Activated T-cell treated with anti-CD3 and anti-CD28 coated beads for 1 hour (primary cell): ENCODE data around the gene DAAM1.

ENCODE experiments used
- DNase-seq: peaks from one replicate; pipeline ENCODE4 v3.0.0-alpha.2; 2020; ENCODE audit warnings: low read depth

Gene DAAM1

DNA sequence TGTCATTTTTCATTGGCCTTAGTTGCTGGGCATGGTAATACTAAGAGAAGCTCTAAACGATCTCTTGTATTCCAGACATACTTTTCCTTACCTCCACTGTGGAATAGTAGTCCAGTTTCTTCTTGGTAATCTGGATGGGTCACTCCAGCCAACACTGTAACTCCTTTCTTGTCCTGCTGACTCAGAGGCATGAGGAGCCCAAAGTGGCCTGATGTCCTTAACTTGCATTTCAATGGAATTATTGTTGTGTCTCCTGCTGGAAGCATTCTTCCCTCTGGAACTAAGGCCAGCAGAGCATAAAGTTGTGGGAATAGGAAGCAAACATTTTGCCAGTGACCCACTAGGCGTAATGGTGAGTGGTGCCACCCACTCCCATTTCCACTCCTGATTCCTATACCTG, 33.1 kb downstream of the DAAM1 start:
- DNase-seq: no peak

DNA sequence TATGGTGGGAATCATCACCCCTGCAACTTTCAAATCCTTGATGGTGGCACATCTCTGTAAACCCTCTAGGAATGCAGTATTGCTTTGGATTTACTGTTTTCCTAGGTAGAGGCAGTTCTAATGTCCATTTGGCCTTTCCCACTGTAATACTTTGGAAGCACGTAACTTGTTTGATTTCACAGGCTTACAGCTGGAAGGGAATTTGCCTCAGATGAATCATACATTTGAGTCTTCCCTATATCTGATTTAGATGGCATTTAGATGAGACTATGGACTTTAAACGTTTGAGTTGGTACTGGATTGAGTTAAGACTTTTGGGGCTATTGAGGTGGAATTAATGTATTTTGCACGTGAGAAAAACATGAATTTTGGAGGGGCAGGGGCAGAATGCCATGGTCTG, 35.9 kb downstream of the DAAM1 start:
- no peak for DNase-seq

DNA sequence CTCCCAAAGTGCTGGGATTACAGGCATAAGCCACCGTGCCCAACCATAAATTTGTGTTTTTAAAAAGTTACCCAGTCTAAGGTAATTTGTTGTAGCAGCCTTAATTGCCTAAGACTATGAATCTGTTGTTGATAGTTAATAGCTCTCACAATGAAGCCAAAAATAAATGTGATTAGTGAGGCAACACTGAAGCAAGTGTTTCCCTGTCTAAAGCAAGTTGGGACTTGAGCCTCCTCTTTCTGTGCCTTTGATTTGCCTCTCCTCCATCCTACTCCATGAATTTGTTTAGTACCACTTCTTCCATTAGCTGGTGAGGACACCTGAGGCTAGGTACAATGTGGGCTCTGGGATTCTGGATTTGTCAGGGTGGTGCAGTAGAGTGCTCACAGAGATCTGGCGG, 36.8 kb downstream of the DAAM1 start:
- DNase-seq: no peak

DNA sequence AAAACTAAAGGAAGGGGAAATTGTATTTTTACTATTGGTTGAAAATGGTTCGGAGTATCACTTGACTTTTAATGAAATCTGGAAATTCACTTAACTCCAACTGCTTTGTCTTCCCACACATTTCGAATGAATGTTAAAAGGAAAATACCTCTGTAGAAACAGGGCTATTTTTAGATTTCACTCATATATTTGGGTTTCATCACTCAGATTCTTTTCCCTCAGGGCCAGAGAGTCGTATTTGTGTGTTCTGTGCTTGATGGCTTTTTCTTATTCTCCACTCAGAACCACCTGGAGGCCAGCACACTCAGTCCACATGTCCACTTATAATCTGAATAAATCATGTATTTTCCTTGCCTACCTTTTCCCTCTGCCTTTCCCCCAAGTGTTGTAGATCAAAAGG, 40.0 kb downstream of the DAAM1 start:
- DNase-seq: no peak

DNA sequence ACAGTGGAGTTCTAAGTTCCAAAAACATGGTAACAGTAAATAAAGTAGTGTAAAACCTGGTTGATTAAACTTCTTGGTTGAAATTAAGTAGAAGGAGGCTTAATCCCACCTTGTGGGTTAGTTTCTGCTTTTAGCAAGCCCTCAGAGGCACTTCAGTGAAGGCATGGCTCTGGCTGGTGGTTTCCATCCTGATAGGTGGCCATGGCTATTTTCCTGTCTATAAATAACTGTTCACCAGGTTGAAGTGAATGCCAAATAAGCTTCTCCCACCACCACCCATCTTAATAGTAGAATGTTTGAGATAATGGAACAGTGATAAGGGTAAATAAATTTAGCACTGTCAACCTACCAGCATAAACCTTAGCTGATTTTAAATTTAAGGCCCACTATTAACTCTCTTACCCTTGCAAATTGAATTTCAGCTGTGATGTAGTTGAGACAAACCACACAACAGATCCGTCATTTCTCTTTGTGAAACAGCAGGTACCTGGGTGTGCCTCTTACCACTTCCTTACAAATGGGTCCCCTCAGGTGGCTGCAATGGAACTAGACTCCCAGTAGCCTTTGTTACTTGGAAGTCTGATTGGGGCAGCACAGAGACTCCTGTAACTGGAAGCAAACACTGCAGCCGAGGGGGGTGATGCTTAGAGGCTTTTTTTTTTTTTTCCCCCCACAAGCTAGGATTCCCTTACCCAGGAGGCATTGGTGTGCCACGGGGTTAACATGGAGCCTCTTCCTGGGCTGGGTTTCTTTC, 41.4 kb downstream of the DAAM1 start:
- no peak for DNase-seq

DNA sequence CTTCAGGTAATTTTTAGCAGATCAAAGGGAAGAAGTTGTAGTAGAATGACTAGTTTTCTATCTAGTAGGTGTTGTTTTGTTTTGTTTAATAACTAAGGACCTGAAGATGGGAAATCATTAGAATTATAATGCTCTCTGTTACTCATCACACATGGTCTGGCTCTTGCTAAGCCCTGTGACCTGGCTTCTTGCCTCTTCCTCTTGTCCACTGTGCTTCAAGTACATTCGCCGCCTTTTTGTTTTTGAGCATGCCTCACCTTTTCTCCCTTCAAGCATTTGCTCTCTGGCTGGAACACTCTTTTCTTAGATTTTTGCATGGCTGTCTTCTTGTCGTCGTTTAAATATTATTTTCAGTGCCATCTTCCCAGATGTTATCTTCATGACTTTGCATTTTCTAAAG, 47.7 kb downstream of the DAAM1 start:
- no peak for DNase-seq

DNA sequence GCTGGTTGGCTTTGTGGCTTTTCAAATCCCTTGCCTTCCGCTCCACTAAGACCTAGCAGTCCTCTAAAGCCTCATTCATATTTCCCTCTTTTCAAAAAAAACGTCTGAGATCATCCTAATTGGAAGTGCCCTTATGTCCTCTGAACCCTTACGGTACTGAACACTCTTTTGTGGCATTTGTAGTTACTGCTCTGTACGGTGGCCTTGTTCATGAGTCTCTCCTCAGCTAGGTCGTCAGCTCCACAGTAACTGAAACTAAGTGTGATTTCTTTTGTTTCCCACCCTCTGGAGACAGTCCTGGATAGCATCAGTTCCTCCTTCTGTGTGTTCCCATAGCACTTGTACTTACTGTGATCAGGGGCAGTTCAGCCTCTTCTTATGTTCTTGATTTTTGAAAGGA, 49.7 kb downstream of the DAAM1 start:
- DNase-seq: no peak

DNA sequence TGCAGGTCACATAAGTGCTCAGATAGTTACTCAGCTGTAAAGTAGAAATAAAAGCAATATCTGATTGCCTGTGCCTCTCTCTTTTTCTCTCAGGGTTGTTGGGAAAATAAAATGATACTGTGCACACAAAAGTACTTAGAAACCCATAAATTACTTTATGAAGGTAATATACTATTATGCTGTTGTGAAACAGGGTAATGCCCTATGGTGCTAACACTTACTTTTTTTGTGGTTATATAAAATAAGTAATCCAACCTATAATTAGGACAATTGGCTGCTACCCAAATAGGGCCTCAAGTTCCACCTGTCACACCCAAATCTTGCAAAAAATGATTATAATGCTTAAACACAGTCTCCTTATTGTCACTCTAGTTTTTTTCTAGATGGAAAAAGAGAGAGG, 50.6 kb downstream of the DAAM1 start:
- DNase-seq: no peak

DNA sequence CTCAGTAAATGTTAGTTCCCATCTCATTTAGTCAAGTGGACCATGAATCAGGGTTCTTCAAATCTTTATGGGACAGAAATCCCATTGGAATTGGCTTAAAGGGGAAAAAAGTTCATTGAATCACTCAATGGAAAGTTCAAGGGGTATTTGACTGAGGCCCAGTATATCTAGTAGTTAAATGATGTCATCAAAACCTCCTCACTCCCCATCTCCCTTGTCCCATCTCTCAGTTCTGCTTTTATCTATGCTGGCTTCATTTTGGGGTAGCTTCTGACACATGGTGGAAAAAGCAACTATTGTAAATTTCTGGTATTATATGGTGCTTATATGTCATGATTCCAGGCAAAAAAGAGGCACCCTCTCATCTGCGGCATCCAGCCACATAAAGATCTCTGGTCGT, 51.9 kb downstream of the DAAM1 start:
- no peak for DNase-seq

DNA sequence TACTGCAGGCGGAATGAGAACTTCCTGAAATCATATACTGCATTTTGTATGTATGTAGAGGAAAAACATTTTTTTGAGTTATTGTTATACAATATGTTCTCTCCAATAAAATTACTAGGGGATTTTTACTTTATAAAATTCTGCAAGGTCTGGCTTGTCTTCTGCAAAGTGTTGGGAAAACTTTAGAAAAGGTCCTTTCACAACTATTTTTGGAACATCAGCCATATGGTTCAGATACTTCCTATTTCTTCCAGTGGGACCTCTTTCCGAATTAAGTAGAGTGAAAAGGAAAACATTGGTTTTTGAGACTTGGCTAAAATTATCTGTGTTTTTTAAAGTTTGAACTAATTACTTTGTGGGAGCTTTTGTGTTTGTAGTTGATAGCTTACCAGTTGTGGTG, 52.7 kb downstream of the DAAM1 start:
- DNase-seq: no peak

DNA sequence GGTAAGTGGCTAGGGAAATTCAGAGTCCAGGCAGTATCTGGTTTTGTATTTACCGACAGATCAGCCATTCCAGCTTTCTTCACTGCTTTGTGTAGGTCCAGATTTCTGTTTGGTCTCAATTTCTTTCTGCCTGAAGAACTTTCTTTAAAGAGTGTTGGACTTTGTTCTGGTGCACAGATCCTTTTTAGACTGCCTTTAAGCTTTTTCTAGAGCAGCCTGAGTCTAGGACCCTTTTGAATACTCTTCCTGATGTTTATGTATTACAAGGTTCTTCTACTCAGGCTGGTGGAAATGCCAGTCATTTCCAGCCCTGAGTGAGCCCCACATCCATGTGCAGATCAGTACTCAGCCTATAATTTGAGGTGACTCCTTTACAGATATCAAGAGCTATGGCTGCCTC, 54.7 kb downstream of the DAAM1 start:
- no peak for DNase-seq

DNA sequence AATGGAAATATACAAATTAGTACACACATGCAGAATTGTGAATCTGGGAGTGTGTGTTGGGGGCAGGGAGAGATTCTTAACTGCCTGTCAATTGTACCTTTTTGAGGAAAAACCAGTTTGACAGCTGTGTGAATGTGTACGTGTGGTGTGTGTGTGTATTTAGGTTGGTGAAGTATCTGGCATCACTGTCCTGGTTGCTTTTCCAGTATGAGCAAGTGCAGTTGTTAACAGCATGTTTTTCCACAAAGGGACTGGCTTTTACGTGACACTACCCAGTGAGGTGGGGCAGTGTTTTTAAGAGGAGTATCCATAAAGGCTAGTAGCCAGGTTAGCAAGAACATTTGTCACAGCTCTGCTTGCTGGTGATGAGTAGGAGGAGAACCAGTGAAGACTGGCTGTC, 56.1 kb downstream of the DAAM1 start:
- no peak for DNase-seq

DNA sequence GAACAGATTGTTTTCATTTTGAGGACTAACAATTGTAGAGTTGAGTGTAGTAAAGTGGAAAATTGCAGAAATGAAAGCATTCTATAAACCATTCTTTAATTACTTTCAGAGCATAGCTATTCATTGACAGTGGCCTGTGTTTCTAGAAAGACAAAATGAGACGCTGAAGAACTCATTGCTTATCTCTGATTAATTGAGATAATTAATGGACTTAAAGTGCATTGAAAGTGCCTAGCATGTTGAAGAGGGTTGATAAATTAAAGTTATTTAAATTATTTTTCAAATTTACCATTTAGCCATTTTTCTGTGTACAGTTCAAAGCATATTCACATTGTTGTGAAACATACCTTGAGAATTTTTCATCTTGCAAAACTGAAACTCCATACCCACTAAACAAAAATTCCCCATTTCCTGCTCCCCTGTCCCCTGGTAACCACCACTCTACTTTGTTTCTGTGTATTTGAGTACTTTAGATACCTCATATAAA, 57.4 kb downstream of the DAAM1 start:
- DNase-seq: no peak

DNA sequence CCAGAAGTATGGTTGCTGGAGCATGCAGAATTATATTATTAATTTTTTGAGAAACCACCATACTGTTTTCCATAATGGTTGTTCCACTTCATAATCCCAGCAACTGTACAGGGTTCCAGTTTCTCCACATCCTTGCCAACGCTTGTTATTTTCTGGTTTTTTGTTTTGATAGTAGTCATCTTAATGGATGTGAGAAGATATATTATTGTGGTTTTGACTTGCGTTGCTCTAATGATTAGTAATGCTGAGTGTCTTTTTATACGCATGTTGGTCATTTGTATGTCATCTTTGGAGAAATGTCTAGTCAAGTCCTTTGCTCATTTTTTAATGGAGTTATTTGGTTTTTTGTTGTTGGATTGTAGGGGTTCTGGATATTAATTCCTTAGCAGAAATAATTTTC, 58.1 kb downstream of the DAAM1 start:
- DNase-seq: no peak

DNA sequence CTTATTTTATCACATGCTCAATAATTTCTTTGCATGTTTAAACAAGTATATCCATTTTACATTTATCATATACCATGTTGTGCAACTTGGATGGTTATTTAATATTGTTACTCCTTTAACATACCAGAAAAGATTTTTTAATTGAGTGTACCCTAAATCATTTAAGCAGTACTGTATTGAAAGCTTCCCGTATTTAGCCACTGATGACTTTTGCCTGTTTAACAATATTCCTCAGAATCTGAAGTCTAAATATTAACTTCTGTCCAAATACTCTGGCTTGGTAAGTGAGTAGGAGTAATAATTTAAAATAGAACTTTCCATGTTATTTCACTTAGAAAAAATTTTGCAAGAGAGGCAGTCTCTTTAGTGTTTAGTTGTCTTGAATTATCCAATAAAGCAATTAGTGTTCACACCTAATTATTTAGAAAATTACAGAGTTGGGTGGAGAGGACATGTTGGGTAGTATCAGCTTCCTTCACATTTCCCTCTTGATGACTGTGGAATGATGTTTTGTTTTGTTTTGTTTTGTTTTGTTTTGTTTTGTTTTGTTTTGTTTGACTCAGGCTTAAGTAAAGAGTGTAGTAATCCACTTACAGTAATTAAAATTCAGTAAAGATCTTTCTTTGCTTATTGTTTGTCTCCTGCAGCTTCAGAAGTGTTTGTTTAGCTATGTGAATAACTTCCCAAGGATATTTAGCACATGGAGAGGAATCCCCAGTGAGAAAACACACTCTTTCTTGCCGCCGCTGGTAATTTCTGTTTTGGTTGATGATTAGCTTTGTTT, 59.5 kb downstream of the DAAM1 start:
- no peak for DNase-seq

DNA sequence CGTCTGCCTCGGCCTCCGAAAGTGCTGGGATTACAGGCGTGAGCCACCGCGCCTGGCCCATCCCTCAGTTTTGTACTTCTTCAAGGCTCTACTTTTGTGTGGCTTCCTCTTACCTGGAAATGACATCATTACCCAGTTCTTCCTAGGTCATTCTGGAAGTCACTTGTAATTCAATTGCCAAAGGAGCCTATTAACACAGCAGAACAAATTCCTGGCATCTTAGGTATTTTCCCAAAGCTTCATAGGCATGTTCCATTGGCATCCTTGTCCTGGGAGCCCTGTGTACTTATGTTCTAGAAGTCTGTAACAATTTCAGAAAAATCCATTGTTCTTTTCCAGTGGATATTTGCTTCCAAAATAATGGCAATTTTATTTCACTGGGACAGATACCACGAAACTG, 60.6 kb downstream of the DAAM1 start:
- no peak for DNase-seq

DNA sequence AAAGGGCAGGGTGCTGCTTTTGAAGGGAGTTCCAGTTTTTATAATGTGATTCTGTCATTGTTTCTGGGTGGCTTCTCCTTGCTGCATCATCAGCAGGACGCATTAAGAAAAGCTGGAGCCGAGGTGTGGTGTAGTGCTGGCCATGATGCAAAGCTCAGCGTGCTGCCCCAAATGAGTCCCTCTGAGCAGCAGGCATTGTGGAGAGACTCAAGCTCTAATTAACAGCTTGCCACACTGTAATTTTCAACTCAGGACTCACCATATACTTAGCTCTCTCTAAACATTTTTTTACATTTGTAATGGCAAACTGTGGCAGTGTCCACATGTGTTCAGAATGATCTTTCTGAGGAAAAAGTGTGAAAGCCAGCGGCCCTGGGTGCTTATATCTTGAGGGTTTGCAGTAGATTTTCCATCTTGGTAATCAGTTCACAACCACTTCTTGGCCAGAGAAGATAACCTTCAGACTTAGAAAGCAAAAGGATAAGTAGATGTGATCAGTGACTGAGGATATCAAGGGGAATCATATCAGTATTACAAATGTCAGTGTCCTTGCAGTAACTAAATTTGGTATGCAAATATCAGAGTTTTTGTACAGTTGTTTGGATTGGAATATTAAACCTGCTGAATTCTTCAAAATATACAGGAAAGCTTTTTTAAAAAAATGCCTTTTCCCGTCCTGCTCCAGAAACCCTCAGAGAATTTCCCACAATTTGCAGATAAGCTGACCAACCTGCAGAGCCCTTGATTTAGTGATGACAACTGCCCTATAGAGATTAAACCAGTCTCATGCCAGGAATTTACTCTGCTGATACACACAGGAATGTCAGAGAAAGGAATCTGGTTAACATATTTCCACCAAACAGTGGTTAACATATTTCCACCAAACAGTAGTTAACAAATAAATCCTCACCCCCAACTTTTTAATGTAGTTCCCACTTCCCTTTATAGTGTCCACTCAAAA, 63.6 kb downstream of the DAAM1 start:
- no peak for DNase-seq

DNA sequence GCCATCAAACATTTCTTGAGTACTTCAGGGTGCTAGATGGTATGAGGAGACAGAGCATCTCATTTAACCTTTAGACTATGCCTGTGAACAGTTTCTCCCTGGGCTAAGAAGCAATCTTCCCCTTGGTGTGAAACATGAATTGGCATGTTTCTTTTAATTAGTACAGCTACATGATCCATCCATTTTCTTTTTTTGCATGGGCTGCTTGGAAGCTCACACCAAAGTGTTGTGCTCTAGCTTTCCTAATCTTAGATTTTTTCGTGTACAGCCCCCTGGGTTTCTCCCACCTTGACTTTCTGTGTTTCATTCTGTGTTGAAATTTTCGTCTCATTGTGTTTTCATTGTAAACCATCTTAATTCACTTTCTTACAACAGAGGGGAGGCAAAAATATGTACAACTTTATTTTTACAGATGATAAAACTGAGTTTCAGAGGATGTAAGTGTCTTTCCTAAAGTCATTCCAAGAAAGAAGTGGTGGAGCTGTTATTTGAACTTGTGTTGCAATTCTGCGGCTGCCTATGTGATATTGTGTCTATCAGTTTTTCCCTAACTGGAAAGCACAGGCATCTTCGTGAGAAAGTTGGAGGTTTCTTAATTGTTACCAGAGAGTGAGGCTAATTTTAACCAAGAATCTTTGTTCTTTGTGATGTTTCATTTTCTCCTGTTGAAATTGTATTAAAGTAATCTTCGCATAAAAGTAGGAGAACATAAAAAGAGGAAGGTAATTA, 64.5 kb downstream of the DAAM1 start:
- no peak for DNase-seq

DNA sequence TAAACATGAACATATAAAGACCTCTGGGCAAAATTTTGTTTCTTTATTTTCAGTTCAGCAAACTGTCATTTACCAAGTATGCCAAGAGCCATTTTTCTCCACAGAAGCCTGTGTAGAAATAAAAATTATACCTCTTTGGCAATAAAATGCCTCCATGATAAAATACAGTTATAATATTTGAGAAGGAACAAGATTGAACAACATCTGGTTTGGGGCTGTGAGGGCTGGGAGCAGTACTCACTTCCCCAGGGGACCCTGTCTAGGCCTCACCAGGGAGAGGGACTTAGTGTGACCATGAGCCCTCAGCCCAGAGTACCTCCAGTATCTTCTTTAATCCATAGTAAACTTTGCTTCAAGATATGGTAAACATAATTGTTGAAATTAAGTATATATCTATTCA, 65.1 kb downstream of the DAAM1 start:
- no peak for DNase-seq

DNA sequence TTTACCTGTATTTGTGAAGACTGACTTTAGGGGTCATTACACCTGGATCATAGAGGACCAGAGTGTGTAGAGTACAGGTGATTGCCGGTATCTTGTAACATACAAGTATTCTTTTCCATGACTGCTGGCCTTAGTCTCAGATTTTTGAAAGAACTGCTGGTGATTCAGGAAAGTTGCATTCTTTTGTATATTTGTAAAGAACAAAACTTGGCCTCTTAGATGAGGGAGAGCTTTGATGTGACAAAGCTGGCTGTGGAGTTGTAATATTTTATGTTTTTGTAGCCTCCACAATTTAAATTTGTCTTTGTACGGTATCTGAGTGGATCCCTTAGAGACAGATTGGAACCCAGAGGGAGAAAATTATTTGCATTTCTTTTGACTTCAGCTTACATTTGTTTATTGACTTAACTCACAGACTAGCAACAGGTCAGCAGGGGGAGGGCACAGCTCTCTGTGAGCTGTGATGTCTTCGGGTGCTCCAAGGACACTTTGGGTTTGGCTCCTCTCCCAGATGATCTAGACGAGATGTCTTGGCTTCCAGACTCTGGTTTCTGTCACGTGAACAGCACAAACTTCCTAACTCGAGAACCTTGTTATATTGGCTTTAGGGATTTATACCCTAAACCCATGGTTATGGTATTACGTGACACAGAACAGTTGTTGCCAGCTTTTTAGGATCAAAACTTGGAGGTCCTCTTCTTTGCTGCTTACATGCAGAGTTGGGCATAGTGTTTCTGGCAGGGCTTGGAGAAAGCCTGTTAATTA, 65.9 kb downstream of the DAAM1 start:
- DNase-seq: no peak

DNA sequence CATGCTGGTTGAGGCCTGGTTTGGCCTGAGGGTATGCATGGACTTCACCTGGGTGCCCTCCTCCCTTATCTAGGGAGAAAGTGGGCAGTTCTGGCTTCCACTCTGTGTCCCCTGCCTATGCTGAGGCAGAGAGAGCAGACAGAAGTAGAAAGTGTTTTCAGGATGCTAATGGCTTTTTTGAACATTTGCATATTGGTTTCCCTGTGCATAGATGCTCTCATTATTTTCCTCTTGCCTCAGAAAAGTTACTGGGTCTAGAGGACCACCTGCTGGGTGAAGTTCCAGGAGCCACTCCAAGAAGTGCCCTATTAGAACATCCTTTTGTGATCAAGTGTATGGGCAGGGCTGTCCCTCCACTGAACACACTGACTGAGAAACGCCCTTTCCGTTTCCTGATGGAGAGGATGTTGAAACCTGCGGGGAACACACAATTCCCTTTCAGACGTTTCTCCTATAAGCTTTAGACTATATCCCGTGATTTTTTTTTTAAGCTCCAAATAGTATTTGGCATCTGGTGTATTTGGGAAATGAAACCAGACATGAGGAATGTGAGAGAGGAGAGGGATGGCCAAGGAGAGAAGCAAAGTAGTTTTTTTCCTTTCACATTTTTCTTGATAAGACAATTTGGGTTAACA, 66.6 kb downstream of the DAAM1 start:
- DNase-seq: no peak
